Left lobe of liver (tissue), 2 donors: ENCODE data around the gene UNC93A. TPM values are rescaled to one million over a fixed set of nuclear protein-coding genes. Genes with fewer than 3 reads are reported as not detected.
A peak's percentile ranks its signal among the peaks of the same experiment; 100 is the strongest.
"Not testable (repeated sequence)": the region's sequence is repeated elsewhere in the genome, so short reads cannot be mapped to it uniquely, and the experiment has no call there.

Experiments used
- ATAC-seq: fragments of 200-7000 bp; cut with Tn5 transposase; one replicate; pipeline ENCODE4 v1.9.1; 2020; ENCODE audit warnings: mild to moderate bottlenecking, moderate library complexity
- DNase-seq: peaks from one replicate; pipeline ENCODE4 v3.0.0-alpha.2; 2020; ENCODE audit warnings: low spot score
- total RNA-seq: library from RNA; stranded (reverse); gene quantifications from one replicate; pipeline ENCODE4 v1.2.1, GENCODE V29; 2021
- donor health status: DM: no; HTN: no; CAD: no; lungs with moderate emphysema.
- donor health status: DM: no; HTN: yes; CAD: no.

UNC93A gene
- total RNA-seq, 1 donor from 2014 or later, result 5.3 TPM

DNA sequence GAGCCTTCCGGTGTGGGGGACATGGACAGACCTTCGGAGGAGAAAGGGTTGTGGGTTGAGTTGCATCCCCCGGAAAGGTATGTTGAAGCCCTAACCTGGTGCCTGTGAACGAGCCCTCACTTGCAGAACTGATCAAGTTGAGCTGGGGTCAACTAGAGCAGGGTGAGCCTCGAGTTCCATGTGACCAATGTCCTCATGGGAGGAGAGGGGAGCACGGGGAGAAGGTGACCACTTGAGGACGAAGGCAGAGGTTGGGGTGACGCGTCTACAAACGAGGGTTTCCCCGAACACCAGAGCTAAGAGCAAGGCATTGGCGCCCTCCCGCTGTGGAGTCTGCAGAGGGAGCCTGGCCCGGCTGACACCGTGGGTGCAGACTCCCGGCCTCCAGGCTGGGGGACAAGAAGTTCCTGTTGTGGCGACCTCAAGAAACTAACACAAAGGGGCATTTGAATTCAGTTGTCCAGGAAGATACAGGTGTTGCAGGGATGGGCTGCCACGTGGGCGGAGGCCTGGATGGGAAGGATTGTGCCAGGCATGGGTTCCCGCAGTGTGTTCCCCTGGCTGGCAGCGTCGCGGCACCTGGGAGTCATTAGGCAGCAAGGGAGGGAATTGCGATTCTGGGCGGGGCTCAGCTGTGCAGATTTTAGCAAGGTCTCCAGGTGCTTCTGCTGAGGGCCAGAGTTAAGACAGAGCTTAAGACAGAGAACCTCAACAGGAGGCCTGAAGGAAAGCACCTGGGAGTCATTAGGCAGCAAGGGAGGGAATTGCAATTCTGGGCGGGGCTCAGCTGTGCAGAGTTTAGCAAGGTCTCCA lies 20.4 kb upstream of the UNC93A start:
- DNase-seq (no peak), ATAC-seq (no peak)

DNA sequence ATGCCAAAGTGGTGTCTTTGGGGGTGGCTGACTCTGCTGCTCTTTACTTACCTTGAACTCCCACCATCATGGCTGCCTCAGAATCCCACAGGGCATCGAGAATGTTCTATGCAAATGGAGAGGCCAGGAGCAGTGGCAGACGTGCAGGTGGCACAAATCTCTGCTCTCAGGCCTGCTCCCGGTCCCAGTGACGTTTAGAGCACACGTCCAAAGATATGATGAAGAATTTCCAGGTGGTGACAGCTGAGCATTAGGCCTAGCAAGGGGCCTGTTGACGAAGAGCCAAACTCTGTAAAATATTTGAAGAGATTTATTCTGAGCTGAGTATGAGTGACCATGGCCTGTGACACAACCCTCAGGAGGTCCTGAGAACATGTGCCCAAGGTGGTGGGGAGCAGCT lies 19.0 kb upstream of the UNC93A start:
- no peak for DNase-seq
- ATAC-seq, result no peak

DNA sequence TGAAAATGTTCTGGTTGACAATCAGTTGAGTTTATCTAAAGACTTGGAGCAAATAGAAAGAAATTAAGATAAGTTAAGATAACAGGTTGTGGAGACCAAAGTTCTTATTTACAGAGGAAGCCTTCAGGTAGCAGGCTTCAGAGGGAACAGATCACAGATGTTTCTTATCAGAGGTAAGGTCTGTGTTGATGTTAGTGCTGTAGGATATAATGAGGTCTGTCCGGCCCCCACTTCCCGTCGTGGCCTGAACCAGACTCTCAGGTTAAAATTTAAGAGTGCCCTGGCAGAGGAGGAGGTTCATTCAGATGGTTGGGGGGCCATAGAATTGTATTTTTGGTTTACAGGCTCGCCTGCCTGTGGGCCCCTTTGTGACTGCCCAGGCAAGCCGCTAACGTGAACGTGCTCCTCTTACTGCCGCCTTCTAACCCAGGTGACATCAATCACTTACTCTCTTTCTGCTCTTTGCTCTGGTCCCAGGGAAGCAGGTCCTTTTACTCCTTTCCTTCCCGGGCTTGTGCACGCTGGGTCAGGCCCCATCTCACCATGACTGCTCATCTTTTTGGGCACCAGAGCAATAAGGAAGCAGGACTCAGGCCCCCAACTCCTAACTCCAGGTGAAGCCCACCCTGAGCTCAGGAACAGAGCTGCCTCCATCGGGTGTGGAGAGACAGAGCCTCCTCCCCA lies 18.3 kb upstream of the UNC93A start:
- ATAC-seq (no peak), DNase-seq (no peak)

DNA sequence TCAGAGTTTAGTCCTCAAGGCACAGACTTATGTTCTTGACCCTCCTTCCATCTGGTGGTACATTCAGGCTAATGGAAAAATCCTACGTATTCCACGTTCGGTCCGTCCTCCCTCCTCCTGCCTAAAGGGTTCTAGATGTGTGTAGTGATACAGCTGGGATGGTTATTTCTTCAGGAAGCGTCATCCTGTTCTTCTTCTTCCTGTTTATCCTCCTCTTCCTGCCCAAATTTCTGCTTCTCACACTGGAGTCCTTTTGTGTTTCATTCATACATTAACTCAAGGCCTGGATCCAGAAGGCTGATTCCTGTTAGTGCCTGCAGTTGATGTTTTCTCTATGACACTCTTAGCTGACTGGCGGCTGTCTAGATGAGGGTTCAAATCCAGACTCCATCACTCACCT lies 16.8 kb upstream of the UNC93A start:
- DNase-seq (no peak), ATAC-seq (no peak)

DNA sequence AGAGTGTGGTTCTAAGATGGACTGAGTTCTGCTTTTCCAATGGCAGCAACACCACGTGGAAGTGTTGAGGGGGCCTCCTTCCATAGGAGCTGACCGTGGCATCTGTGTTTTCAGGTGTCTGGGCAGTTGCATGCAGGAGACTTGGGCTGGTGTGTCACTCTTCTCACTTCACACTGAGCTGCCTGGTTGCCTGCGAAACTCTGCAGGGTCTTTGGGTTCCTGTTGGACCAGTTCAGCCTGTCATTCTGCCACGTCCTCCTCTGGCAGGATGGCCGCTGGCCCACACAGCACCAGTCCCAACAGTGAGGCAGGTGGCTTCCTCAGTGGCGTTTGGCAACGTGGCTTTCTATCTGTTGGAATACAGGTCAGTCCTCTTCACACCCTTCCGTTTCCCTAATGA lies 16.1 kb upstream of the UNC93A start:
- DNase-seq, result no peak
- no peak for ATAC-seq

DNA sequence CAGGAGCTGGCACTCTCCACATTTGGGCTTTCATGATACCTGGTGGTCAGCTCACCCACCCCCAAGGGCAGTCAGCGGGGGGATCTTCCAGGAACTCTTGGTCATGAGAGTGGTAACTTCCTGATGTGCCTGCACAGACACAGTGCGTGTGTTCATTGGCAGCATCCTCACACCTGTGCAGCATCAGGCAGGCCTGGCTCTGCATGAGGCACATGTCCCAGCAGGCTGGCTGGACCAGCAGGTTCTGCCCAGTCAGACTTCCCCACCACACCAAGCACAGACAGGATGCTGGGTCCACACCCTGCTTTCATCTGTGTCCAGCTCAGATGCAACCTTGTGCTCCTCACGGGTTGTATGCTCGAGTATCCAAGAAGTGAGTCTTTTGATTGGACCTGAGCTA lies 15.7 kb upstream of the UNC93A start:
- DNase-seq (no peak), ATAC-seq (no peak)

DNA sequence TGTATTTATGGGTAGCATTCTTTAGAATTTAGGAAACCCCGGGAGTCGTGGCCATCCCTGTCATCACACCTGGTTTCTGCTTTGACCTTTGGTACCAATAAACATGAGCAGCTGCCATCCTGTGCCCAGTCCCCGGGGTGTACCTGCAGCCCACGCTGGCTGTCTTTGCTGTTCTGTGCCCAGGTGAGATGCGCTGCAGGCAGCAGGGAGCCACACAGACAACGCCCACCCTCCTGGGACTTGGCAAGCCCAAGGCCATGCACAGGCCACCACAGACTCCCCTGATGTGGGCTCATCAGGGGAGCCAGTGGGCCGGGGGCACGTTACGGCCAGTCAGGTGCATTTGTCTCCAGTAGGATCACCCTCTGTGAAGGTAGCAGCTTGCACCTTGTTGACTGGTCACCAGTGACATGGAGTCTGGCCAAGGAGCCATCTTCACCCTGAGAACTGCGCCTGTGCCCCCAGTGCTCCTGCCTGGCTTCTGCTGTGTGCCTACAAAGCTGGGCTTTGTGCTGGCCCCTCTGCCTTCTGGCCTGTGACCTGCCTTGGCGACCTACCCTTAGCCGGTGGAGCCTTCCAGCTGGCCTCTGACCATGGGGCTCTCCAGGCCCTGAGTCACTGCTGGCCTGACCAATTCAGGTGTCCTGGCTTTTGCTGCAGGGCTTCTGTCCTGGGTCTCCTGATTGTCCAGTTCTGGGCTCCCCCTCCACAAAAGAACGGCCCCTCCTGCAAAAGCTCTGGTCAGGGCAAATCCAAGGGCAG lies 14.2 kb upstream of the UNC93A start:
- peak; percentile 95 for ATAC-seq
- DNase-seq, result peak; percentile 89

DNA sequence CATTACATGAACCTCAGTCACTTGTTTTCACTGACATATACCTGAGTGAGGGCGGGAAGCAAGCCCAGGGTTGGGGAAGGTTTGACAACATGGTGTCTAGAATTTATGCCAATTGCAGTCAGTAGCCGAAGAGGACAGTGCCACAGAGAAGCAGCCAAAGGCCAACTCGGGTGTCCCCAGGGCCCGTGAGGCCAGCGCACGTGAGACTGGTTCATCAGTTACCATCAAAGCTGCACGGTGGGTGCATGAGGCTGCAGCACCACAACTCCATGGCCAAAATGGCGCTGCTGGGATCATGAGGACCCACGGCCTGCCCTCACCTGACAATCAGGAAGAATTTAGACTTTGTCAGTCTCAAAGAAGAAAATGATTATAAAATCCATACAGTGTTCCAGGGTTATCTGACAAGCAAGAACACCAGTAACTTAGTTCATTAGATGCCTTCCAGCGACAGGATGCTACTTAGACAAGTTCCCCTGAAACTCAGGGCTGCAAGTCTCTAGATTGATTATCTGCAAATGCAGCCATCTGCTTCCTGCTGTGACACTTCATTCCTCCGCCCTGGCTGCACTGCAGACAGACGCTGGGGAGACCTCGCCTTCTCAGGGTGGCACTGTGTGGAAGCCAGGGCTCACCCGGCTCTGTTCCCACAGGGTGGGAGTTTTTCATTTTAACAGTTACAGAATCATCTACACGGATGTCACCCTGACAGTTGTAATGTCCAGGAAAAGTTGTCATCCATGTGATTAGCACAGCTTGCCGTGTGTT lies 12.8 kb upstream of the UNC93A start:
- peak; percentile 55 for ATAC-seq
- not testable (repeated sequence) for DNase-seq

DNA sequence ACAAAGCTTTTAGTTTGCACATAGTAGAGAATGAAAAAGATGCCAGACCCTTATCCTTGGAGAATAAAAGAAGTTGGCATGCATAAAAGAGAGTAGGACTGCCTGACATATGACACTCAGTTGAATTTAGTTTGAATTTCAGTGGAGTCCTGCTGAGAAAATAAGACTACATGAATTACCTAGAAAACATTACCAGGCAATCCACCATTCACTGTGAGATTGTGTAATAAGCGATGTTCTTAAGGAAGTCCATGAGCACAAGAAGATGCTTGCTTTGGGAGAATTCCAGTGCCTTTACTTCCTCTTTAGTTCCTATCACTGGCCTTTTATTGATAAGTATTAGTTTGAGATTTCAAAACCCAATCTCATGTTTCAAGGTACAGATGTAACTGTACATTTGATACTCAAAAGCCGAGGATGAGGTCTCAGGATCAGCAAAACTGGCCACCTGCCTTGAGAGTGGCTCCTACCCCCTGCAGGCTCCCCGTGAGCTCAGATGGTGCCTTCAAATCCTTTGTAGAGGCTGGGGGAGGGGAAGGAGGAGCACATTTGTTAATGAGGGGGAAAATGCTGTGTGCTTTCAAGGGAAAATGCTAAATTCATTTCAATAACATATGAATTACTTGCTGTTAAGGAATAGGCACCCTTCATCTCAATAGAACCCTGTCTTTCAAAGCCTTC lies 11.2 kb upstream of the UNC93A start:
- no peak for DNase-seq
- ATAC-seq, result no peak

DNA sequence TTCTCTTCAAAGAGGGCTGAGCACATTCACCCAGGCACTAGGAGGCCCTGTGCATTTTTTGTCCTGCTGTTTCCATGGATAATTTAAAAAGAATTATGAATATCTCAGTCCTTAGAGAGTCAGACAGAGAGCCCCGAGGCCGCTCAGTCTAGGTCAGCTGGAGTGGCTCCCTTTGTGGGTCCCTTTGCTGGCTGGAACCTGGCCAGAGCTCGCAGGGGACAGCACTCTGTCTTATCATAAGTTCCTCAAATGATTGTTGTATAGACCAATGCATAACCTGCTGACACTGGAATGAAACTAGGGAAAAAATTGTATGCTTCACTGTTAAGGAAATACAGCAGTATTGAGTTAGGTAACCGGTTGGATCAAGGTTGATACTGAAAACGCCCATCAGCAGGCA lies 10.6 kb upstream of the UNC93A start:
- DNase-seq, ATAC-seq: not testable (repeated sequence)

DNA sequence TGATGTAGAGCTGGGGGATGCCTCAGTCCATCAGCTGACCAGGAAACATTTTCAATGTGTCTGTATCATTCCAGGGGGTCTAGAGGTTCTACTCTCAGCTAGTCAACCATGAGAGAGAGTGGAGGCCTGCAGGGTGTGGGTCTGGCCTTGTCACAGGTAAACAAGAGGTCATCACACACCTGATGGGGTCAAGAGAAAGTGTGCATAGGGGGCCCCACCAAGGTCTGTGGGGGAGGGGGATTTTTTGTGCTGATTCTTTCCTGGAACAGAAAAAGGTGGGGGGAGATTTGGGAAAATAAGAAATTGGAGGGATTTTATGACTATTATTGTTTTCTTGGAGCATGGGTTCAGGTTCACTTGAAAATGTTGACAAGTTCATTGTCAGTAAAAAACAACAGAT lies 8.9 kb upstream of the UNC93A start:
- DNase-seq, result no peak
- ATAC-seq, result no peak

DNA sequence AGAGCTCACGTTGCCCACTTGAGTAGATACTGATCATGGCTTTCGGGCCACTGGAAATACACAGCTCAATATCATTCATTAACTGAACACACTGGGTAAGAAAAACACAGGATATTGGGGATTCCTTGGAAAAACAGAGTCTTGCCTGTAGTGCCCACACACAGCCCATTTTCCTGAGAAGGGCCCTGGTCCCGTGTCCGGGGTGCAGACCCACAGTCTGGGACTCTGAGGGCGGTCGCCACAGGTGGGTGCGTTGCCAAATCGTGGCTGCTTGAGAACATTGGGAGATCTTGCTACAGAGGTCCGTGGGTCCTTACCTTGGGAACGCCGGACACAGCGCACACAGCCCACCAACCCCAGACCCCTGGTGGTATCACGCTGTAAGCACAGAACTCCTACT lies 6.5 kb upstream of the UNC93A start:
- peak; percentile 3 for ATAC-seq
- not testable (repeated sequence) for DNase-seq

DNA sequence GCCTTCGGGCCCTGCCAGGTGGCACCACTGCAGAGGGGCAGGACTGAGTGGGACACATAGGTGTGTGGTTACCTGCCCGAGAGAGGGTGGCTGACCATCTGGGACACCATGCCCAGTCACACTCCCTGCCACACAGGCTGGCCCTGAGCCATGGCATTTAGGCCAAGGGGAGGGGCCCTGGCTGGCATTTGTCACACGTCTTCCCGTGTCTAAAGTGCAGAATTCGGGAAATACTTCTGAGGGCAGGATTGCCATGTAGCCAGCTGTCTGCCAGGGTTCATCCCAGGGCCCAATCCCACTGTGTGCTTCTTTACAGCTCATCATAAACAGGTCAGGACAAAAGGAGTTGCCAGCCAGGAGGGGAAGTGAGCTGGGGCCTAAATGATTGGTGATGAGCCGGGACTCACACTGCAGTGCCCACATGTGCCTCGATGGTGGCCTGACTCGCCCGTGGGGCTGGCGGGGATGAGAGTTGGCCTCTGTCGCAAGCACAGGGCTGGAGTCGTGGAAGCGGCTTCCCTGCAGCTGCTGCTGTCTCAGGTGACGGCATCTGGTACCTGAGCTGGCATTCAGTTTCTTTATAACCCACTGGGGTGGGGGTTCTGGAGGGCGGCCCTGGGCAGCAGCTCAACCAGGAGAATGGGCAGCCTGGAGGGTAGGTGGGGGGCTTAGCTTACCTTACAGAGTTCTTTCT lies 5.9 kb upstream of the UNC93A start:
- DNase-seq, result peak; percentile 95
- ATAC-seq, result peak; percentile 80

DNA sequence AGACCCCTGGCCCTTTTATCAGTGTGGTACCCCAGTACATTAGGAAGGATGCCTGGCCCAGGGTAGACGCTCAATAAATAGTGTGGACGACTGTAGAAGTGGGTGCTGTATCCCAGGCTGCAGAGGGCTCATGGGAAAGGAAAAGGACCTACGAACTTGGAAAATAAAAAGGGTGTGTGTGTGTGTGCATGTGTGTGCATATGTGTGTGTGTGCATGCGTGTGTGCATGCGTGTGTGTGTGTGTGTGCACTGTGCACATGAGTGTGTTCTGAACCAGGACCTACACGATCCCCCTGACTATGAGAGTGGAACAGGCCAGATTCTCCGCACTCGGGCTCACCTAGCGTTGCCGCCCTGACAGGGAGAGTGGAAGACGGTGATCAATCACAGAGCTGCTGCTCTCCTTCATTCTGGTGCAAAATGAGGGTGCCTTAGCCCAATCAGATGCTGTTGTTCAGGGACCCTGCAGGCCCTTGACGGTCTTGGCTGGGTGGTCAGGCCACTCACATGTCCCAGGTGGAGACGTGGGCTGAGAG lies 3.5 kb upstream of the UNC93A start:
- DNase-seq, result no peak
- ATAC-seq, result no peak

DNA sequence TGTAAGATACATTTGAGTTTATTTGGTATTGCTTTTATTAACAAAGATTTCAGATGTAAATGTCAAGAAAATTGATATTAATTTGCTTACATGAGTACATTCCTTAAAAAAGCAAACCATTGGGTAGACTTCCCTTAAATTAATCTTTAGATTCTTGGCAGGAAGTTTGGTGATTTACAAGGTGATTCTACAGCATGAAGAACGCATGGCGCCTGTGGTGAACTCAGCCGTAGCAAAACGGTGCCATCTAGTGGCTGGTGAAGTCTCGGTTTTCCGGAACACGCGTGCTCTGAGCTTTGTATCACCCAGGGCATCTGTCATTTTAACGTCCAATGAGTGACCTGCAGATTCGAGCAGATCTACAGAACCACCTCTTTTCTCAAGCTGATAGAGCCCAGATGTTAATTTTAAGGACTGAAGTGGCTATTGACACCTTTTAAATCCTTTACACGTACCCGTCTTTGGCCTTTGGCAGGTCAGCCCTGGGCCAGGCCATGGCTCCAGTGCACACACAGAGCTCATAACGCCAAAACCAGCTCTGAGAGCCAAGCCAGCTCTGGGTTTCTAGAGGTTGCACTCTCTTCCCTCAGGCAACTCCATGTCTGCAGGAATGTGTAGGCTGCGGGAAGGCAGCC lies 2.4 kb upstream of the UNC93A start:
- peak; percentile 72 for ATAC-seq
- peak; percentile 61 for DNase-seq

DNA sequence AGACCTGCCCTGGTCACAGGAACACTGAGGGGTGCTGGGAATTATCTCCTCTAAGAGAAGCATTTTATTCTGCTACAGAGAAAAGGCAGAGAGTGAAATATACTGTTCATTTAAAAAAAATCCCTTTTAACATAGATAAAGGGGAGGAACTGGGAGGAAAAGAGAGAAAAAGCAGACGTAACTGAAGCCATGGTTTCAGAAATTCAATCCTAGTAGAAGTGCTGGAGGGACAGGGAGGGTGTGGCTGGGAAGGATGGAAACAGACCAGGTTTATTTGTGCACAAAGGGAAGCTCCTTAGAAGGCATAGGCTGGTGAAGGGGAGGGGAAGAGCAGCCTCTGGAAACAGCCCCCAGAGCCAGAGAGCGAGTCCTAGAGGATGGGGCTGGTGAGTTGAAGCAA lies 1.8 kb upstream of the UNC93A start:
- DNase-seq, ATAC-seq: not testable (repeated sequence)

DNA sequence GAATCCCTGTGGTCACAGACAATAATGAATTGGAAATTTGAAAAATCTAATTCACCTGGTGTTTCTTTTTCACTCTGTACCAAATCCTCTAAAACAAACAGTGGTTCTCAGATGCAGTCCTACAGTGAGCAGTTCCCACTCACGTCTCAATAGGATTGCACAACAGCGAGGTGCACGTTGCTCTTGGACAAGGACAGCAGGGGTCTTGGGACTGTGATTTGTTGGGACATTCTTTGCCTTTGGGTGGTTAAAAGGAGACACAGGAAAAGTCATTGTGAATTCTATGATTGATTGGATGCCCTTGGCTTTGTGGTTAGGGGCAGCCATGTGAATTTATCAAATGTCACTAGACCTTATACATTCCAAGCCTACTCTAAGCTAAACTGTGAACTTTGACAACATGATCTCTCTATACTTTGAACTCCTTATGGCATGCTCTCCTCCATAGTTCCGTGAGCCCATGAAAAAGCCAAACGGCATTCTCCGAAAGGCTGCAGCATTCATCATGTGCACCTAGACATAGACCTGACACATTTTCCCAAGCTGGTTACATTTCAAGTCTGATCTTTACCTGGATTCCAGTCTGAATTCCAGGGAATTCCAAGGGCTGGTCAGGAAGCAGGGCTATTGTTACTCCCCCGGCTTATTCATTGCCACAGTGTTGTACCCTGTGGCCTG lies 647 bp downstream of the UNC93A start:
- ATAC-seq, result peak; percentile 11
- no peak for DNase-seq

DNA sequence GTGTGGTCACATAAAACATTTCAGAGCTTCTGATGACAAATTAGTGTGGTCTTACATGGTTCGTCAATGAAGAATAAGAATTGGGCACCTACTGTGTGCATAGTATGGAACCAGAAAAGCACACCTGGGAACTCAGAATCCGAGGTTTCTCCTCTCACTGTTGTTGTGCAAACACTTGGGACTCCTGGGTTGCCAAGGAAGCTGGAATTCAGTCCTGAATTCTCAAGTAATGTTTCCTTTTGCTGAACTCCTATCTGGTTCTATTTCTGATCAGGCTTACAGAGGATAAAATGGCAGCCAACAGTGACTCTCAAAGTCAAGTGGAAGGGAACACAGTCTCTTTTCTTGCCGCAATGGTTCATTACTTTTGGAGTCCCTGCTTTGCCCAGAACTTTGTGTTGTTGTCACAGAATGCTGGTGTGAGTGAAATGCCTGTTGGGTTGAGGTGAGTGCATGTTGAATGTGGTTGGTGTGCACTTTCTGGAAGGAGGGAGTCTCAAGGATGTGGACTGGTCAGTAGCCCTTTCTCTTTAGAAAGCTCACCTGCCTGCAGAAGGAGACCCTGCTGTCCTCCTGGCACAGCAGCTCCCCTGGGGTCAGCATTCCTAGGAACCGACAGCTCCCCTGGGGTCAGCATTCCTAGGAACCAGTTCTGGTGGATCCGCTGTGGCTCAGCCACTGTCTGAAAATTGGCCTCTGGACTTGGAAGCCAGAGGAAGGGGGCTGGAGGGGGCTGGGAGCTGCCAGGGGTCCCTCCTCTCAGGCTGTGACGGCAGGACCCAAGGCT lies 1.4 kb downstream of the UNC93A start:
- ATAC-seq (no peak), DNase-seq (no peak)
